SK-N-MC (cell line): ENCODE data around the gene CD48.

Experiments used
- EZH2 ChIP-seq: fragments of 200-600 bp; sonication (generic); IDR thresholded peaks from one replicate; pipeline ENCODE4 v1.6.1; 2017; ENCODE audit warnings: antibody characterized with exemption
- POLR2AphosphoS5 ChIP-seq: IDR thresholded peaks from 2 replicates; pipeline ENCODE4 v1.6.1; 2012; ENCODE audit warnings: mild to moderate bottlenecking, low read depth, low read length, borderline replicate concordance

GRCh38 chr1:160743266-160743665 lies 31.6 kb upstream of the CD48 start:
- TF ChIP-seq EZH2 (no peak), POLR2AphosphoS5 (no peak)
